ENCODE measurements around the gene CEACAM16.

GRCh38 chr19:44723299-44723951 is 24.5 kb downstream of the CEACAM16 start:
- TF ChIP-seq CTCF (IDR thresholded peaks at IDR 0.05; ENCODE audit: low read depth, low read length, poor library complexity, severe bottlenecking) (no peak), EZH2phosphoT487 (IDR thresholded peaks at IDR 0.05; ENCODE audit: borderline replicate concordance, low read length) (no peak)
